Activated naive CD8-positive, alpha-beta T cell (primary cell): ENCODE measurements around the gene CFAP97.
"Not testable (repeated sequence)": the region's sequence is repeated elsewhere in the genome, so short reads cannot be mapped to it uniquely, and the experiment has no call there.

Experiments used
- H3K27ac Mint-ChIP-seq: one replicate; pipeline ENCODE4 v1.8.0; 2021; ENCODE audit warnings: mixed read lengths
- H3K27me3 Mint-ChIP-seq: one replicate; pipeline ENCODE4 v1.8.0; 2021; ENCODE audit warnings: mixed read lengths
- H3K36me3 Mint-ChIP-seq: one replicate; pipeline ENCODE4 v1.8.0; 2021; ENCODE audit warnings: mixed read lengths
- H3K4me1 Mint-ChIP-seq: one replicate; pipeline ENCODE4 v1.8.0; 2021; ENCODE audit warnings: low read depth, mixed read lengths
- H3K4me3 Mint-ChIP-seq: one replicate; pipeline ENCODE4 v1.8.0; 2021; ENCODE audit warnings: mild to moderate bottlenecking, mixed read lengths
- H3K9me3 Mint-ChIP-seq: one replicate; pipeline ENCODE4 v1.8.0; 2021; ENCODE audit warnings: low read depth, mixed read lengths

CFAP97 gene

GRCh38 chr4:185120631-185120946 is 83.2 kb downstream of the CFAP97 start:
- peaks cover 3% of the 10 kb centered on the region for H3K4me1 Mint-ChIP-seq
- no peak overlapping the region for H3K4me3 Mint-ChIP-seq
- no peak overlapping the region for H3K27ac Mint-ChIP-seq
- H3K9me3 Mint-ChIP-seq, result no peaks in the 10 kb centered on the region
- peaks cover 14% of the 10 kb centered on the region for H3K27me3 Mint-ChIP-seq
- no peaks in the 10 kb centered on the region for H3K36me3 Mint-ChIP-seq

GRCh38 chr4:185119927-185120630 is 83.7 kb downstream of the CFAP97 start:
- peaks cover 15% of the 10 kb centered on the region for H3K27me3 Mint-ChIP-seq
- H3K4me3 Mint-ChIP-seq, result no peak overlapping the region
- no peaks in the 10 kb centered on the region for H3K36me3 Mint-ChIP-seq
- no peak overlapping the region for H3K27ac Mint-ChIP-seq
- no peaks in the 10 kb centered on the region for H3K9me3 Mint-ChIP-seq
- H3K4me1 Mint-ChIP-seq, result peaks cover 3% of the 10 kb centered on the region

- H3K9me3 Mint-ChIP-seq, H3K4me1 Mint-ChIP-seq, H3K27ac Mint-ChIP-seq, H3K36me3 Mint-ChIP-seq, H3K4me3 Mint-ChIP-seq: not testable (repeated sequence)
- peaks cover 17% of the 10 kb centered on the region for H3K27me3 Mint-ChIP-seq
These were observed 84.3 kb downstream of the CFAP97 start for GRCh38 chr4:185119467-185119866.

GRCh38 chr4:185118876-185119275 is 84.9 kb downstream of the CFAP97 start:
- no peaks in the 10 kb centered on the region for H3K36me3 Mint-ChIP-seq
- H3K9me3 Mint-ChIP-seq, result no peaks in the 10 kb centered on the region
- H3K4me1 Mint-ChIP-seq, result peaks cover 3% of the 10 kb centered on the region
- H3K4me3 Mint-ChIP-seq, result no peak overlapping the region
- H3K27me3 Mint-ChIP-seq, result peaks cover 14% of the 10 kb centered on the region
- H3K27ac Mint-ChIP-seq, result no peak overlapping the region

GRCh38 chr4:185117300-185117934 is 86.4 kb downstream of the CFAP97 start:
- Mint-ChIP-seq H3K4me1 (no peaks in the 10 kb centered on the region), H3K27ac (no peak overlapping the region), H3K27me3 (peaks cover 9% of the 10 kb centered on the region), H3K9me3 (no peaks in the 10 kb centered on the region), H3K36me3 (no peaks in the 10 kb centered on the region), H3K4me3 (no peak overlapping the region)

- H3K27ac Mint-ChIP-seq, result no peak overlapping the region
- H3K4me1 Mint-ChIP-seq, result no peaks in the 10 kb centered on the region
- peaks cover 8% of the 10 kb centered on the region for H3K27me3 Mint-ChIP-seq
- no peaks in the 10 kb centered on the region for H3K9me3 Mint-ChIP-seq
- no peak overlapping the region for H3K4me3 Mint-ChIP-seq
- no peaks in the 10 kb centered on the region for H3K36me3 Mint-ChIP-seq
These were observed 88.0 kb downstream of the CFAP97 start for GRCh38 chr4:185115827-185116232.

GRCh38 chr4:185113340-185113739 is 90.5 kb downstream of the CFAP97 start:
- Mint-ChIP-seq H3K27me3 (peaks cover 7% of the 10 kb centered on the region), H3K27ac (no peak overlapping the region), H3K9me3 (no peaks in the 10 kb centered on the region), H3K4me1 (no peaks in the 10 kb centered on the region), H3K4me3 (no peak overlapping the region), H3K36me3 (no peaks in the 10 kb centered on the region)

GRCh38 chr4:185112104-185112503 is 91.7 kb downstream of the CFAP97 start:
- Mint-ChIP-seq H3K9me3 (no peaks in the 10 kb centered on the region), H3K27me3 (peaks cover 7% of the 10 kb centered on the region), H3K36me3 (no peaks in the 10 kb centered on the region), H3K4me1 (no peaks in the 10 kb centered on the region), H3K27ac (no peak overlapping the region), H3K4me3 (no peak overlapping the region)

- Mint-ChIP-seq H3K36me3 (no peaks in the 10 kb centered on the region), H3K9me3 (no peaks in the 10 kb centered on the region), H3K4me1 (no peaks in the 10 kb centered on the region), H3K27me3 (peaks cover 7% of the 10 kb centered on the region), H3K27ac (no peak overlapping the region), H3K4me3 (no peak overlapping the region)
These were observed 93.4 kb downstream of the CFAP97 start for GRCh38 chr4:185110375-185110823.

GRCh38 chr4:185109736-185110135 is 94.1 kb downstream of the CFAP97 start:
- Mint-ChIP-seq H3K27ac (no peak overlapping the region), H3K9me3 (no peaks in the 10 kb centered on the region), H3K27me3 (peaks cover 5% of the 10 kb centered on the region)

More at GRCh38 chr4:185109736-185110135, 94.1 kb downstream of the CFAP97 start:
- H3K4me1 Mint-ChIP-seq, result no peaks in the 10 kb centered on the region
- no peaks in the 10 kb centered on the region for H3K36me3 Mint-ChIP-seq
- no peak overlapping the region for H3K4me3 Mint-ChIP-seq
